Mesothelial cell of epicardium (in vitro differentiated cells): ENCODE results near the gene DMRT1. TPM values are rescaled to one million over a fixed set of nuclear protein-coding genes. Genes with fewer than 3 reads are reported as not detected.

Experiments used
- DNase-seq, 2 experiments: peaks; one replicate each; pipeline ENCODE4 v3.0.0; 2021; ENCODE audit warnings: low spot score in 2 of 2; ENCODE audit not compliant: unreplicated experiment in 2 of 2
- H3K27ac Mint-ChIP-seq: 2 replicates; pipeline ENCODE4 v1.8.0; 2021; ENCODE audit warnings: mixed read lengths
- H3K27me3 Mint-ChIP-seq: 2 replicates; pipeline ENCODE4 v1.8.0; 2021; ENCODE audit warnings: low read depth, mixed read lengths
- H3K36me3 Mint-ChIP-seq: 2 replicates; pipeline ENCODE4 v1.8.0; 2021; ENCODE audit warnings: mixed read lengths
- H3K4me1 Mint-ChIP-seq: 2 replicates; pipeline ENCODE4 v1.8.0; 2021; ENCODE audit warnings: mixed read lengths
- H3K4me3 Mint-ChIP-seq: 2 replicates; pipeline ENCODE4 v1.8.0; 2021; ENCODE audit warnings: mild to moderate bottlenecking, moderate library complexity, mixed read lengths
- H3K9me3 Mint-ChIP-seq: 2 replicates; pipeline ENCODE4 v1.8.0; 2021; ENCODE audit warnings: mixed read lengths
- CTCF ChIP-seq: fragments of 200-600 bp; sonication (generic); IDR thresholded peaks from one replicate; pipeline ENCODE4 v1.5.0; 2021; ENCODE audit warnings: antibody characterized with exemption; ENCODE audit not compliant: unreplicated experiment
- total RNA-seq: library from RNA; stranded (reverse); gene quantifications from 3 replicates; pipeline ENCODE4 v1.2.1, GENCODE V29; 2021

Gene DMRT1
- total RNA-seq, 1 donor from 2014 or later: not detected

GRCh38 chr9:875119-875962 is 33.8 kb downstream of the DMRT1 start:
- Mint-ChIP-seq H3K9me3 (peaks cover 7% of the 10 kb centered on the region), H3K27me3 (peaks cover 9% of the 10 kb centered on the region), H3K4me3 (no peak overlapping the region), H3K36me3 (no peaks in the 10 kb centered on the region), H3K27ac (no peak overlapping the region), H3K4me1 (peaks cover 2% of the 10 kb centered on the region)
- TF ChIP-seq CTCF: no peak
- DNase-seq: no peak

DNA sequence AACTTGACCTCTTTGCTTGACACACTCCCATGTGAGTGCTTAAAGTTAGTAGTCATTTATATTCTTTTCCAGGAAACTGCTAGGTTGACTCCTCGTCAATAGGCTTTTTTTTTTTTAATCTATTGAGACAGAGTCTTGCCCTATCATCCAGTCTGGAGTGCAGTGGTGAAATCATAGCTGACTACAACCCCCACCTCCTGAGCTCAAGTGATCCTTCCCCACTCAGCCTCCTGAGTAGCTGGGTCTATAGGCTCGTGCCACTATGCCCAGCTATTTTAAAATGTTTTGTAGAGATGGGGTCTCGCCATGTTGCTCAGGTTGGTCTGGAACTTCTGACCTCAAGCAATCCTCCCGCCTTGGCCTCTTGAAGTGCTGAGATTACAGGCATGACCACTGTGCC is 34.9 kb downstream of the DMRT1 start:
- peaks cover 7% of the 10 kb centered on the region for H3K9me3 Mint-ChIP-seq
- peaks cover 9% of the 10 kb centered on the region for H3K27me3 Mint-ChIP-seq
- no peak overlapping the region for H3K27ac Mint-ChIP-seq
- no peak for DNase-seq
- H3K4me3 Mint-ChIP-seq: no peak overlapping the region
- TF ChIP-seq CTCF: no peak
- H3K36me3 Mint-ChIP-seq: no peaks in the 10 kb centered on the region
- peaks cover 2% of the 10 kb centered on the region for H3K4me1 Mint-ChIP-seq

GRCh38 chr9:878239-878638 is 36.7 kb downstream of the DMRT1 start:
- peaks cover 7% of the 10 kb centered on the region for H3K27me3 Mint-ChIP-seq
- no peaks in the 10 kb centered on the region for H3K36me3 Mint-ChIP-seq
- DNase-seq: no peak
- peaks cover 7% of the 10 kb centered on the region for H3K9me3 Mint-ChIP-seq
- no peak overlapping the region for H3K27ac Mint-ChIP-seq
- TF ChIP-seq CTCF: no peak
- no peak overlapping the region for H3K4me3 Mint-ChIP-seq
- peaks cover 5% of the 10 kb centered on the region for H3K4me1 Mint-ChIP-seq

- H3K27ac Mint-ChIP-seq: no peak overlapping the region
- H3K27me3 Mint-ChIP-seq: peaks cover 10% of the 10 kb centered on the region
- TF ChIP-seq CTCF: no peak
- H3K4me3 Mint-ChIP-seq: no peak overlapping the region
- peaks cover 7% of the 10 kb centered on the region for H3K9me3 Mint-ChIP-seq
- H3K36me3 Mint-ChIP-seq: no peaks in the 10 kb centered on the region
- H3K4me1 Mint-ChIP-seq: peaks cover 5% of the 10 kb centered on the region
- no peak for DNase-seq
Observed at GRCh38 chr9:880725-881124, 39.2 kb downstream of the DMRT1 start.

GRCh38 chr9:882416-882924 is 41.0 kb downstream of the DMRT1 start:
- TF ChIP-seq CTCF: no peak
- no peaks in the 10 kb centered on the region for H3K36me3 Mint-ChIP-seq
- peaks cover 6% of the 10 kb centered on the region for H3K27me3 Mint-ChIP-seq
- peaks cover 5% of the 10 kb centered on the region for H3K4me1 Mint-ChIP-seq
- H3K27ac Mint-ChIP-seq: no peak overlapping the region
- peaks cover 7% of the 10 kb centered on the region for H3K9me3 Mint-ChIP-seq
- DNase-seq: no peak
- no peak overlapping the region for H3K4me3 Mint-ChIP-seq
